Testis (tissue), 2 donors: ENCODE data around the gene ERAP2.
"Not testable (repeated sequence)": the region's sequence is repeated elsewhere in the genome, so short reads cannot be mapped to it uniquely, and the experiment has no call there.

Experiments
- CTCF ChIP-seq, 3 experiments: fragments of 450-650 bp in 2 of 3; fragments of 200-600 bp in 1 of 3; sonication (generic) in 1 of 3; IDR thresholded peaks; one replicate each; pipeline ENCODE4 v1.5.1; 2016 to 2019; ENCODE audit warnings: antibody characterized with exemption in 3 of 3, mild to moderate bottlenecking in 2 of 3, moderate library complexity in 1 of 3
- POLR2A ChIP-seq: fragments of 450-650 bp; IDR thresholded peaks from one replicate; pipeline ENCODE4 v1.6.1; 2017; ENCODE audit warnings: antibody characterized with exemption, mild to moderate bottlenecking, moderate library complexity

GRCh38 chr5:96876977-96877469 lies 723 bp downstream of the ERAP2 start:
- not testable (repeated sequence) for TF ChIP-seq CTCF (IDR thresholded peaks at IDR 0.05); POLR2A
